Upper lobe of left lung (tissue), 4 donors: Measurements from ENCODE around the gene IFNG-AS1.

ENCODE experiments used
- POLR2A ChIP-seq, 4 donors: fragments of 450-650 bp; IDR thresholded peaks; one replicate each; pipeline ENCODE4 v1.5.1; 2016 to 2017; ENCODE audit warnings: antibody characterized with exemption in 4 of 4, mild to moderate bottlenecking in 2 of 4
- TF ChIP-seq, protein P1 (sequence below), 6 experiments: fragments of 450-650 bp in 4 of 6; fragments of 200-600 bp in 2 of 6; sonication (generic) in 2 of 6; IDR thresholded peaks; one replicate each; pipeline ENCODE4 v1.5.1; 2016 to 2019; ENCODE audit warnings: antibody characterized with exemption in 6 of 6

GRCh38 chr12:68030248-68030647 lies 41.0 kb downstream of the IFNG-AS1 start:
- no peak for TF ChIP-seq POLR2A (IDR thresholded peaks at IDR 0.05)
- TF ChIP-seq, protein P1, sequence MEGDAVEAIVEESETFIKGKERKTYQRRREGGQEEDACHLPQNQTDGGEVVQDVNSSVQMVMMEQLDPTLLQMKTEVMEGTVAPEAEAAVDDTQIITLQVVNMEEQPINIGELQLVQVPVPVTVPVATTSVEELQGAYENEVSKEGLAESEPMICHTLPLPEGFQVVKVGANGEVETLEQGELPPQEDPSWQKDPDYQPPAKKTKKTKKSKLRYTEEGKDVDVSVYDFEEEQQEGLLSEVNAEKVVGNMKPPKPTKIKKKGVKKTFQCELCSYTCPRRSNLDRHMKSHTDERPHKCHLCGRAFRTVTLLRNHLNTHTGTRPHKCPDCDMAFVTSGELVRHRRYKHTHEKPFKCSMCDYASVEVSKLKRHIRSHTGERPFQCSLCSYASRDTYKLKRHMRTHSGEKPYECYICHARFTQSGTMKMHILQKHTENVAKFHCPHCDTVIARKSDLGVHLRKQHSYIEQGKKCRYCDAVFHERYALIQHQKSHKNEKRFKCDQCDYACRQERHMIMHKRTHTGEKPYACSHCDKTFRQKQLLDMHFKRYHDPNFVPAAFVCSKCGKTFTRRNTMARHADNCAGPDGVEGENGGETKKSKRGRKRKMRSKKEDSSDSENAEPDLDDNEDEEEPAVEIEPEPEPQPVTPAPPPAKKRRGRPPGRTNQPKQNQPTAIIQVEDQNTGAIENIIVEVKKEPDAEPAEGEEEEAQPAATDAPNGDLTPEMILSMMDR (IDR thresholded peaks at IDR 0.05), result no peak
